Ureter (tissue), 1 donor: ENCODE results near the gene PHKB. TPM values are rescaled to one million over a fixed set of nuclear protein-coding genes. Genes with fewer than 3 reads are reported as not detected.

ENCODE experiments used
- DNase-seq: peaks from one replicate; pipeline ENCODE4 v3.0.0-alpha.2; 2020; ENCODE audit warnings: low spot score
- total RNA-seq: library from RNA; stranded (reverse); gene quantifications from one replicate; pipeline ENCODE4 v1.2.4, GENCODE V29; 2023
- donor health status: DM: yes; HTN: yes; CAD: no.

The PHKB gene
- total RNA-seq, 1 donor from 2014 or later: 107 TPM

DNA sequence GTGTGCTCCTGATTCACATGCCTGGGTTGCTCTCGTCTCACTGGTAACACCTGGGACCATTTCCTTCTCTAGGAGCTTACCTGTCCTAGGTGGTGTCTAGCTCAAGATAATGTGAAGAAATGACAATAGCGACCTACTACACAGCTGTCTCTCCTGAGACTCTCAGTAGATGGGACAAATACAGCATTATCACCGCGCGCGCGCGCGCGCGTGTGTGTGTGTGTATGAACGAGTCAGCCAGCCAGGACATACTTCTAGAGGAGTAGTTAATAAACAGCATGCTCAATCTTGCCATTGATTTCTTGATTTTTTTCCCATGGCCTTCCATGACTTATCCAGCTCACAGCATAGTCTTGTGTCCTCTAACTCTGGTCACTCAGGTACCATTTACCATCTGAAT lies 268.6 kb downstream of the PHKB start:
- no peak for DNase-seq

DNA sequence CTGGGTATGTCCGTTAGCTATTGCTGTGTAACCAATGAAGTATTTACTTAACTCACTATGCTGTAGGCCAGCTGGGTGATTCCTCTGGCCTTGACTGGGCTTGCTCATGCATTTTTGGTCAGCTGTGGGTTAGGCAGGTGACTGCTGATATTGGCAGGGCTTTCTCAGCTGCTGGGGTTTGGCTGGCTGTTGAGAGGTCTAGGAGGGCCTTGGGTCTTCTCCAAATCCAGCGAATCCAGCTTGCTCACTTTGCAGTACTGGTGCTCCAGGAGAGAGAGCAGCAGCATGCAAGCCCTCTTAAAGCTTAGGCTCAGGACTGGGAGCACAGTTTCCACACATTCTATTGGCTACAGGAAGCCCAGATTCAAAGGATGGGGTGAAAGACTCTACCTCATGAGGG lies 270.1 kb downstream of the PHKB start:
- DNase-seq: no peak

DNA sequence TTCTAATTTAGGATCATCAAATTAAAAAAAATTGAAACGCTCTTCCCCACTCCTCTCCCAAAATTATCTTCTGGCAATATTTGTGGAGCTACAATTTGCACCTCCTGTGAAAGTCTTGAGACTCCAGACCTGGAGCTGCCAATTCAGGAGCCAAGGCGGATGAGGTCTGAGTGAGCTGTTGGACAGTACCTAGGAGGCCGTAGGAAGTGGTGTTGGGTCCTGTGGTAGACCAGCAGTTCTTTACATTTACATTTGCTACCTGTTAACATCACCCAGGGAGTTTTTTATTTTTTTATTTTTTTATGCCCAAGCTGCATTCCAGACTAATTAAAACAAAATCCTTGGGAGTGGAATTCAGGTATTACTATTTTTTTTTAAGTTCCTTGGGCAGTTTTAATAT lies 271.0 kb downstream of the PHKB start:
- no peak for DNase-seq

DNA sequence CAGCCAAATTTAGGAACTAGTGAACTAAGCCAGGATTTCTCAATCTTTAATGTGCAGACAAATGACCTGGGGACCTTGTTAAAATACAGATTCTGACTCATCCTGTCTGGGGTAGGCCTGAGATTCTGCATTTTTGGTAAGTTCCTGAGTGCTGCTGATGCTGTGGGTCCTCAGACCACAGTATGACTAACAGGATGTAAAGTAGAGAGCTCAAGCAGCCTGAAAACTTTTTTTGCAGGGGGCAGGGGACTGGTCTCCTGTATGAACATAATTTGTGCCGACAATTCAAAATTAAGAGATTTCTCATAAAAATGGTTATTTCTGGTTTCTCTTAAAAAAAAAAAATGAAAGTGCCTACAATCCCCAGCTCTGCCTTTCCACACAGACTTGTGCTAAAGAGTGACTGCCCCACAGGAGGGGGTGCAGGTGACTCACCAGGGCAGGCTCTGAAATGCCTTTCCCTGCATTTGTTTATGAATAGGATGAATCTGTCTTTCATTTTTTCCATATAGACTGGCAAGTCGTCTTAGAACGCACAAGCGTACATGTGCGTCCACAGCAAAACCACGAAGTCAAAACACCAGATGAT lies 271.5 kb downstream of the PHKB start:
- DNase-seq: no peak

DNA sequence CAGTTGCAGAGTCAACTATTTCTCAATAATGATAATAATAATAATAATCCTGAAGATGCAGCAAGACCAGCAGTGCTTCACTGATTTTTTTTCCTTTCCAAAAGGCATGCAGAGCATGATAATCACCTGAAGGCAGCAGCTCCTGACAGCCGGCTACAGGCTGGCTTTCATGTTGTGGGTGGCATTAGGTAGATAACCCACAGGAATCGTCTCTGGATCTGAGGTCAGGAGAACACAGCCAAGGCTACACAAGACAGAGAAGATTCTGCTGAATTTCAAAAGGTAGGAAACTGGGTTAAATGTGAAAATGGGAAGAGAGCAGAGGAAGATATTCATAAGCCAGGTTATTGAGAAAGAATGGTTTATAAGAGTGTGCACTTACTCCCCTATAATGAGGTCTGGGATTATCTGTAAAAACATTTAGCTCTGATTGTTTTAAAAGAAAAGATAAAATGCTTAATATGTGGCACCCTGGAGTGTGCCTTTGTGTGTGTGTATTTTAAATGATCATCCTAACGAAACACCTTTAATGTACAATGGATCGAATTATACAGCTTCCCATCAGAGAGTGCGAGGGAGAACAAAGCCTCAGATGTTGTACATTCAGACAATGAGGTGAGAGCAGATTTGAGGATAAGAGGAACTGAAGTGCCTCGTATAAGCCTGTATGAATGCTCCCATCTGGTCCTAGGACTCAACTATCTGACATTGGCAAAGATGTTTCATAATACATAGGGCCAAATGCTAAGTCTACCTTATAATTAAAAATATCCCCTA lies 273.1 kb downstream of the PHKB start:
- no peak for DNase-seq

DNA sequence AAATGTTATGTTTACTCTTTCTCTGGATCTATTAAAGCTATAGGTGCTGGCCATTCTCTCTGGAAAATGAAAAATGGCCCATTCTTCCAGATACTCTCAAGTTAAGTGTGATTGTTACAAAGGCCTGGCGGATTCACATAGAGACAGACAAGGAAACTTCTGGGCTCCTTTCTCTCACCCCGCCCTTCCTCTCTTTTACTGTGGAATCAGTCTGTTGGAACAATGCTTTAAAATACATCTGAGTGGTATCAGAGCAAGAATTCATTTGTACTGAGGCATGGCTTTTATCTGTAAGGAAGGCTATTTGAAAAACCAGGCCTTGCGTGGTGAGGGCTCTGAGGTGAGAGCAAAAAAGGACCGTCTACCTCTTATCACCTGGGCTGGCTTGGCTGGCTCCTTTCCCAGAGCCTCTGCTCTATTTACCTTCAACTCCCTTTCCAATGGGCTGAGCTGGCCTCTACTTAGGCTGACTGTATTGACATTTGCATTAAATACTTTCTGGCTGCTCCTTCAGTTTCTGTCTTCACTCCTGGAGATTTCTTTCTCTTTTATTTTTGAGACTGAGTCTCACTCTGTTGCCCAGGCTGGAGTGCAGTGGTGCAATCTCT lies 274.0 kb downstream of the PHKB start:
- DNase-seq: no peak

DNA sequence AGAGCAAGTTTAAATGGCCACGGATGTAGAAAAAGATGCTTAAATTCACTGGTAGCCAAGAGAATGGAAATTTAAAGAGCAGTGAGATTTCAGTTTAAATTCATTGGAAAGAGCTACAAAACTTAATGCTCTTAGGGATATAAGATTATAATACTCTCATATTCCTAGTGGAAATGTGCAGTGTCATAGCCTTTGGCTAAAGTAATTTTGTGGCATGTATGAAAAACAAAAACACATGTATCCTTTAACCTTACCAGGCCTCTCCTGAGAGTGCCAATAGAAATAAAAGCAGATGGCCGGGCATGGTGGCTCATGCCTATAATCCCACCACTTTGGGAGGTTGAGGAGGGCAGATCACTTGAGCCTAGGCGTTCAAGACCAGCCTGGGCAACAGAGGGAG lies 289.2 kb downstream of the PHKB start:
- no peak for DNase-seq

Other genes with a start within 250 kb of the PHKB start
- gene ITFG1, start 268 bp upstream of the PHKB start, total RNA-seq: 55.6 TPM